SK-N-MC (cell line): ENCODE data around the gene SHLD1.

Experiments used
- EZH2 ChIP-seq: fragments of 200-600 bp; sonication (generic); IDR thresholded peaks from one replicate; pipeline ENCODE4 v1.6.1; 2017; ENCODE audit warnings: antibody characterized with exemption
- FOXP2 ChIP-seq: optimal IDR thresholded peaks from 2 replicates; pipeline ENCODE3; 2011; ENCODE audit warnings: mild to moderate bottlenecking, moderate library complexity; ENCODE audit not compliant: insufficient read depth; ENCODE audit errors: extremely low read length, control extremely low read depth
- POLR2AphosphoS5 ChIP-seq: IDR thresholded peaks from 2 replicates; pipeline ENCODE4 v1.6.1; 2012; ENCODE audit warnings: mild to moderate bottlenecking, low read depth, low read length, borderline replicate concordance

GRCh38 chr20:5796331-5797040 lies 46.3 kb downstream of the SHLD1 start:
- TF ChIP-seq POLR2AphosphoS5 (no peak), EZH2 (no peak), FOXP2 (no peak)
